DOHH2 (cell line): Measurements from ENCODE around the gene AFDN.

Source experiments
- H3F3A ChIP-seq: fragments of 200-600 bp; sonication (generic), shearing (Covaris generic); 2 replicates; pipeline ENCODE4 v1.6.0; 2016; ENCODE audit warnings: antibody characterized with exemption, mild to moderate bottlenecking; ENCODE audit not compliant: control insufficient read depth, insufficient read depth
- H3K27ac ChIP-seq: fragments of 200-600 bp; sonication (generic); 2 replicates; pipeline ENCODE4 v1.5.1; 2014; ENCODE audit warnings: low read depth, mild to moderate bottlenecking, low read length, moderate library complexity
- H3K27me3 ChIP-seq: fragments of 200-600 bp; sonication (generic); 2 replicates; pipeline ENCODE4 v1.6.1; 2014; ENCODE audit warnings: mild to moderate bottlenecking, low read length, mixed read lengths; ENCODE audit not compliant: control insufficient read depth
- H3K36me3 ChIP-seq: fragments of 200-600 bp; sonication (generic); 2 replicates; pipeline ENCODE4 v1.6.1; 2014; ENCODE audit warnings: mild to moderate bottlenecking, low read length, moderate library complexity, mixed read lengths; ENCODE audit not compliant: control insufficient read depth
- H3K4me1 ChIP-seq: fragments of 200-600 bp; sonication (generic); 2 replicates; pipeline ENCODE4 v1.6.1; 2014; ENCODE audit warnings: mild to moderate bottlenecking, low read length, mixed read lengths; ENCODE audit not compliant: control insufficient read depth
- H3K4me2 ChIP-seq: fragments of 200-600 bp; sonication (generic); 2 replicates; pipeline ENCODE4 v1.6.0; 2014; ENCODE audit warnings: mild to moderate bottlenecking, low read length, moderate library complexity
- H3K4me3 ChIP-seq: fragments of 200-600 bp; sonication (generic); 2 replicates; pipeline ENCODE4 v1.5.1; 2014; ENCODE audit warnings: mild to moderate bottlenecking, low read length, mixed read lengths
- H3K79me2 ChIP-seq: fragments of 200-600 bp; sonication (generic); 2 replicates; pipeline ENCODE4 v1.6.1; 2014; ENCODE audit warnings: mild to moderate bottlenecking, low read length, mixed read lengths; ENCODE audit not compliant: control insufficient read depth
- H3K9me2 ChIP-seq: fragments of 200-600 bp; sonication (generic); replicated peaks from 2 replicates; pipeline ENCODE4 v1.6.1; 2014; ENCODE audit warnings: mild to moderate bottlenecking, low read length, mixed read lengths; ENCODE audit not compliant: control insufficient read depth
- H3K9me3 ChIP-seq: fragments of 200-600 bp; sonication (generic); 2 replicates; pipeline ENCODE4 v1.6.1; 2014; ENCODE audit warnings: antibody characterized with exemption, low read length, mixed read lengths; ENCODE audit not compliant: control insufficient read depth, insufficient read depth
- H4K20me1 ChIP-seq: fragments of 200-600 bp; sonication (generic); 2 replicates; pipeline ENCODE4 v1.6.0; 2014; ENCODE audit warnings: low read depth, mild to moderate bottlenecking, antibody characterized with exemption, low read length, moderate library complexity; ENCODE audit not compliant: control insufficient read depth, insufficient read depth
- EZH2phosphoT487 ChIP-seq: fragments of 200-600 bp; sonication (generic); IDR thresholded peaks from 2 replicates; pipeline ENCODE4 v1.6.1; 2017; ENCODE audit warnings: borderline replicate concordance, mild to moderate bottlenecking, antibody characterized with exemption, low read length, moderate library complexity, mixed read lengths
- TF ChIP-seq, protein P1 (sequence below): fragments of 200-600 bp; sonication (generic); IDR thresholded peaks from one replicate; pipeline ENCODE4 v1.5.1; 2014; ENCODE audit warnings: antibody characterized with exemption, mild to moderate bottlenecking, low read depth, low read length; ENCODE audit not compliant: poor library complexity, severe bottlenecking

Gene AFDN

DNA sequence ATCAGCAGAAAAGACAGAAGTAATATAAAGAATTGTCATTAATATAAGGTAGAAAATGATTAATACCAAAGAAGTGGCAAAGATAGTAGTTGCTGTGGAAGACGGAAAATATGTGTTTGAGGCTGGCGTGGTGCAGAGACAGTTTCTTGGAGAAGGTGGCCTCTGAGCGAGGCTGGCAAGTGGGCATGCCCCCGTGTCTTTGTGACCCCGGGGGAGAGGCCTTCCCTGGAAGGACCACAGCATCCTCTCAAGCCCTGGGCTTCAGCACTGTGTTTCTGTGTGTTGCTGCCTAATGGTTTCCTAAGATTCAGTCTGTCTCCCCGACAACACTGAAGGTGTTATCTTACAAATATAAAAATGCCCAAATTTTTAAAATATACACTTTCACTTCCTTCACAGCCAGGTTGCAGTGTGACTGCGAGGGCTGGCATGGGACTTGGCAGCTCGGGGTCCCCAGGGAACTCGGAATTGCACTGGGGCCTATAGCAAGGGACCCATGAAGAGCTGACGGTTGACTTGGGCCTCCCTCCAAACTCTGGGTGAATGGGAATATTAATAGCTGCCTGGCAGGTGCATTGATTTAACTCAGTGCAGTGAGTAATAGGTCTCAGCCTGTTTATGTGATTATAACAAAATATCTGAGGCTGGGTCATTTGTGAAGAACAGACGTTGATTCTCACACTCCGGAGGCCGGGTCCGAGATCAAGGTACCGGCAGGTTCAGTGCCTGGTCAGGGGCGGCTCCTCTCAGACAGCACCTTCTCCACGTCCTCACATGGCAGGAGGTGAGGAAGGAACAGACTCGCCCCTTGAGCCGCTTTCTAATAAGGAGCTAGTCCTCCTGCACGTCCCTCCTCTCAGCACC, 47.4 kb upstream of the AFDN start:
- H3K27me3 ChIP-seq, result peaks cover 3% of the 10 kb centered on the region; the same call in 1 of the 2 replicates
- H3K4me1 ChIP-seq, result no peaks in the 10 kb centered on the region
- H3F3A ChIP-seq, result no peaks in the 10 kb centered on the region
- no peak overlapping the region for H3K4me2 ChIP-seq
- H3K36me3 ChIP-seq, result no peaks in the 10 kb centered on the region
- H3K4me3 ChIP-seq, result no peak overlapping the region
- H3K27ac ChIP-seq, result no peak overlapping the region
- H3K9me3 ChIP-seq, result no peaks in the 10 kb centered on the region
- no peaks in the 10 kb centered on the region for H3K79me2 ChIP-seq
- no peaks in the 10 kb centered on the region for H4K20me1 ChIP-seq
- no peak for TF ChIP-seq EZH2phosphoT487
- TF ChIP-seq, protein P1, sequence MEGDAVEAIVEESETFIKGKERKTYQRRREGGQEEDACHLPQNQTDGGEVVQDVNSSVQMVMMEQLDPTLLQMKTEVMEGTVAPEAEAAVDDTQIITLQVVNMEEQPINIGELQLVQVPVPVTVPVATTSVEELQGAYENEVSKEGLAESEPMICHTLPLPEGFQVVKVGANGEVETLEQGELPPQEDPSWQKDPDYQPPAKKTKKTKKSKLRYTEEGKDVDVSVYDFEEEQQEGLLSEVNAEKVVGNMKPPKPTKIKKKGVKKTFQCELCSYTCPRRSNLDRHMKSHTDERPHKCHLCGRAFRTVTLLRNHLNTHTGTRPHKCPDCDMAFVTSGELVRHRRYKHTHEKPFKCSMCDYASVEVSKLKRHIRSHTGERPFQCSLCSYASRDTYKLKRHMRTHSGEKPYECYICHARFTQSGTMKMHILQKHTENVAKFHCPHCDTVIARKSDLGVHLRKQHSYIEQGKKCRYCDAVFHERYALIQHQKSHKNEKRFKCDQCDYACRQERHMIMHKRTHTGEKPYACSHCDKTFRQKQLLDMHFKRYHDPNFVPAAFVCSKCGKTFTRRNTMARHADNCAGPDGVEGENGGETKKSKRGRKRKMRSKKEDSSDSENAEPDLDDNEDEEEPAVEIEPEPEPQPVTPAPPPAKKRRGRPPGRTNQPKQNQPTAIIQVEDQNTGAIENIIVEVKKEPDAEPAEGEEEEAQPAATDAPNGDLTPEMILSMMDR, result no peak
- no peaks in the 10 kb centered on the region for H3K9me2 ChIP-seq

DNA sequence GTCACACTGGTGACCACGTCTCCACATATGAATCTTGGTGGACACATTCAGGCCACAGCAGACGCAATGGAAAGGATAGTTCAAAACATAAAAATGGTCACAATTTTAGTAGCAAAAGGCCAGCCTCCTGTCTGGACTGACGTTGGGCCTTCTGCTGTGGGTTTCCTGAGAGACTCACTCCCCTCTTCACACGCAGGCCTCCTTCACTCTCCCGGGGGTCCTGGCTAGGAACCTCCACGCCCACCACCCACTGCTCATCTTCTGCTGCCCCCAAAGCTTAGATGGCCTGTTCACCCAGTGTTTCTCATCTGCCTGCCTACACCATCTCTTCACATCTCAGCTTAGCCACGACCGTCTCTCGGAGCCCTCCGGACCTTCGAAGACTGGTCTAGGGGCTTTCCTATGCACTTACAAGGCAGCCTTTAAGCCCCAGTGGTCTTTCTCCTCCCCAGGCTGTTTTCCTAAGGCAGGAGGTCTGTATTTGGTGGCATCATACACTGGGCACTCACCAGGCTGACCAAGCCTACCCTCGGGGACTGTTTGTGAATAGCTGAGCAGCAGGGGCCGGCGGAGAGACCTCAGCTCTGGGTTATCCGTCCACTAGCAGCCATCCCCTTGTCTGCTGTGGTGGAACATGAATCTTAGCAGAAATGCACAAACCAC, 46.6 kb upstream of the AFDN start:
- Histone ChIP-seq H3K9me2 (no peaks in the 10 kb centered on the region), H3K36me3 (no peaks in the 10 kb centered on the region), H3K9me3 (no peaks in the 10 kb centered on the region), H3K27me3 (peaks cover 3% of the 10 kb centered on the region; the same call in 1 of the 2 replicates), H3K79me2 (no peaks in the 10 kb centered on the region), H3K4me3 (no peak overlapping the region), H4K20me1 (no peaks in the 10 kb centered on the region), H3K4me1 (no peaks in the 10 kb centered on the region), H3K27ac (no peak overlapping the region), H3F3A (no peaks in the 10 kb centered on the region), H3K4me2 (no peak overlapping the region)
- TF ChIP-seq EZH2phosphoT487, result no peak
- TF ChIP-seq, protein P1, result no peak

DNA sequence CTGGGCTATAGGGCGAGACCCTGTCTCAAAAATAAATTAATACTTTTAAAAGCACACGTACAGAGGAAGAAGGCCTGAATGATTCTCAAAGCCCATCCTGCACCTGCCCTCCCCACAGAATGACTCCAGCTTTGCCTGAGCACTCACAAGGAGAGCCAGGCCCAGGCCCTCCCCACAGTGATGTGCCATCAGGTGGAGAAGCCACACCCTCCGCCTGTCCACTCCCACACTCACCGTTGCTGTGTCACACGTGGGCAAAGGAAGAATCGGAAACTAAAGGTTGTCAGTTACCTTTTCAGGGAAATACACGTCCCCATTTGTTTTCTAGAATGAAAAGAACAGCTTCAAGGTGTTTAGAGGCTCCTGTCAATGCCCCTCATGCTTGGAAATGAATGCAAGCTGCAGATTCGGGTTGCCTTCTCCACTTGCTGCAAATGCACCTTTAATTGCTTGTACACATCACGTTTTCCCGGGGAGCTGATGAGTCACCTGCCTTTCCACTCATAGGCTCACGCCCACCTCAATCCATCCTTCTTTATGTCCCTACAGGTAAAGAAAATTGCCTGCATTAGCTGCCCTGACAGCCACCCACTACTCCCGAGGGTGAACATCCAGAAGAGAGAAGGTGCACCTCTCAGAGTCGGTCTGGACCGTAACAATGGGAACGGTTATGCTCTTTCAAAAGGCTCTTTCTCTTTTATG, 45.5 kb upstream of the AFDN start:
- Histone ChIP-seq H3K27me3 (peaks cover 3% of the 10 kb centered on the region; the same call in 1 of the 2 replicates), H3F3A (no peaks in the 10 kb centered on the region), H3K79me2 (no peaks in the 10 kb centered on the region), H3K9me2 (no peaks in the 10 kb centered on the region), H3K9me3 (no peaks in the 10 kb centered on the region), H3K4me3 (no peak overlapping the region), H3K4me1 (no peaks in the 10 kb centered on the region), H4K20me1 (no peaks in the 10 kb centered on the region), H3K4me2 (no peak overlapping the region), H3K36me3 (no peaks in the 10 kb centered on the region), H3K27ac (no peak overlapping the region)
- TF ChIP-seq EZH2phosphoT487, result no peak
- TF ChIP-seq, protein P1, result no peak
